Thyroid gland (tissue), 4 donors: ENCODE measurements around the gene LYRM7.

Experiments
- POLR2A ChIP-seq, 2 donors: fragments of 450-650 bp; IDR thresholded peaks; one replicate each; pipeline ENCODE4 v1.6.1; 2017; ENCODE audit warnings: antibody characterized with exemption in 2 of 2, mild to moderate bottlenecking in 2 of 2, moderate library complexity in 1 of 2
- TF ChIP-seq, protein P1 (sequence below), 6 experiments: fragments of 200-600 bp in 3 of 6; fragments of 450-650 bp in 3 of 6; sonication (generic) in 3 of 6; IDR thresholded peaks; one replicate each; pipeline ENCODE4 v1.5.1; 2016 to 2019; ENCODE audit warnings: antibody characterized with exemption in 6 of 6, mild to moderate bottlenecking in 2 of 6, inconsistent platforms in 1 of 6, moderate library complexity in 1 of 6

DNA sequence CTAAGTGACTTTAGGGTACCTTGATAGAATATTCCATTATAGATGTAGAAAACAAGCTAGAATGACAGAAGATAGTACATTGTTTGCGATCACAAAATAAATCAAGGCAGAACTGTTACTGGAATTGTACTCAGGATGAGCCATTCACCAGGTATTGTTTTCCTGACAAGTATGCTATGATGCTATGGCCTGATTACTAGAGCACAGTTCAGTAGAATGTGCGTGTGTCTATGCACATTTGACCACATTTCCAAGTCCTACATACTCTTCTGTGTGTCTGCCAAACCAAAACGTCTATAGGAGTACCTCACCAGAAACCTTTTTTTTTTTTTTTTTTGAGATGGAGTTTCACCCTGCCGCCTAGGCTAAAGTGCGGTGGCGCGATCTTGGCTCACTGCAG lies 49.8 kb downstream of the LYRM7 start:
- TF ChIP-seq POLR2A (IDR thresholded peaks at IDR 0.05), result no peak
- TF ChIP-seq, protein P1, sequence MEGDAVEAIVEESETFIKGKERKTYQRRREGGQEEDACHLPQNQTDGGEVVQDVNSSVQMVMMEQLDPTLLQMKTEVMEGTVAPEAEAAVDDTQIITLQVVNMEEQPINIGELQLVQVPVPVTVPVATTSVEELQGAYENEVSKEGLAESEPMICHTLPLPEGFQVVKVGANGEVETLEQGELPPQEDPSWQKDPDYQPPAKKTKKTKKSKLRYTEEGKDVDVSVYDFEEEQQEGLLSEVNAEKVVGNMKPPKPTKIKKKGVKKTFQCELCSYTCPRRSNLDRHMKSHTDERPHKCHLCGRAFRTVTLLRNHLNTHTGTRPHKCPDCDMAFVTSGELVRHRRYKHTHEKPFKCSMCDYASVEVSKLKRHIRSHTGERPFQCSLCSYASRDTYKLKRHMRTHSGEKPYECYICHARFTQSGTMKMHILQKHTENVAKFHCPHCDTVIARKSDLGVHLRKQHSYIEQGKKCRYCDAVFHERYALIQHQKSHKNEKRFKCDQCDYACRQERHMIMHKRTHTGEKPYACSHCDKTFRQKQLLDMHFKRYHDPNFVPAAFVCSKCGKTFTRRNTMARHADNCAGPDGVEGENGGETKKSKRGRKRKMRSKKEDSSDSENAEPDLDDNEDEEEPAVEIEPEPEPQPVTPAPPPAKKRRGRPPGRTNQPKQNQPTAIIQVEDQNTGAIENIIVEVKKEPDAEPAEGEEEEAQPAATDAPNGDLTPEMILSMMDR (IDR thresholded peaks at IDR 0.05), result no peak
